Smooth muscle cell (in vitro differentiated cells): ENCODE results near the gene ASCL4. TPM values are rescaled to one million over a fixed set of nuclear protein-coding genes. Genes with fewer than 3 reads are reported as not detected.
A peak's percentile ranks its signal among the peaks of the same experiment; 100 is the strongest.

Experiments
- DNase-seq: peaks from one replicate; lab custom pipeline; 2025; ENCODE audit not compliant: unreplicated experiment; lab: John Stamatoyannopoulos, UW
- H2AFZ ChIP-seq: fragments of 200-600 bp; sonication (generic); 2 replicates; pipeline ENCODE4 v1.6.0; 2016; ENCODE audit warnings: antibody characterized with exemption, low read depth, mild to moderate bottlenecking
- H3F3A ChIP-seq: fragments of 200-600 bp; sonication (generic); 2 replicates; pipeline ENCODE4 v1.6.0; 2017; ENCODE audit warnings: antibody characterized with exemption, low read depth
- H3K27ac ChIP-seq: fragments of 200-600 bp; sonication (generic); 2 replicates; pipeline ENCODE4 v1.5.1; 2016; ENCODE audit warnings: low read depth, mild to moderate bottlenecking
- H3K27me3 ChIP-seq: fragments of 200-600 bp; sonication (generic); 2 replicates; pipeline ENCODE4 v1.6.1; 2016; ENCODE audit warnings: low read depth, mild to moderate bottlenecking
- H3K36me3 ChIP-seq: fragments of 200-600 bp; sonication (generic); 2 replicates; pipeline ENCODE4 v1.5.1; 2016; ENCODE audit warnings: low read depth
- H3K4me1 ChIP-seq: fragments of 200-600 bp; sonication (generic); 2 replicates; pipeline ENCODE4 v1.5.1; 2016; ENCODE audit warnings: low read depth
- H3K4me2 ChIP-seq: fragments of 200-600 bp; sonication (generic); 2 replicates; pipeline ENCODE4 v1.6.0; 2016; ENCODE audit warnings: mild to moderate bottlenecking
- H3K4me3 ChIP-seq: fragments of 200-600 bp; sonication (generic); 2 replicates; pipeline ENCODE4 v1.5.1; 2016; ENCODE audit warnings: mild to moderate bottlenecking
- H3K79me2 ChIP-seq: fragments of 200-600 bp; sonication (generic); 2 replicates; pipeline ENCODE4 v1.6.0; 2016; ENCODE audit warnings: low read depth, mild to moderate bottlenecking
- H3K9ac ChIP-seq: fragments of 200-600 bp; sonication (generic); 2 replicates; pipeline ENCODE4 v1.6.0; 2016; ENCODE audit warnings: low read depth
- H3K9me3 ChIP-seq: fragments of 200-600 bp; sonication (generic); replicated peaks from 2 replicates; pipeline ENCODE4 v1.5.1; 2016; ENCODE audit warnings: low read depth
- H4K20me1 ChIP-seq: fragments of 200-600 bp; sonication (generic); 2 replicates; pipeline ENCODE4 v1.6.0; 2016; ENCODE audit warnings: low read depth
- WGBS: methylation state at CpG from one replicate; pipeline ENCODE4 v1.1.7; 2016; ENCODE audit warnings: low lambda C conversion rate; 5-methylcytosine and 5-hydroxymethylcytosine counted together
- polyA plus RNA-seq: library from polyadenylated mRNA; unstranded; fragments of >200 nt; fragmentation: Nextera tagmentation; extraction: Ambion mirVana; gene quantifications from 2 replicates; pipeline ENCODE4 v1.2.1, GENCODE V29; 2016
- total RNA-seq: library from RNA; depleted of rRNA; stranded (reverse); fragments of >200 nt; gene quantifications from 2 replicates; pipeline ENCODE4 v1.2.3, GENCODE V29; 2014
- TF ChIP-seq, protein P1 (sequence below): fragments of 200-600 bp; sonication (generic); IDR thresholded peaks from 2 replicates; pipeline ENCODE4 v1.5.1; 2017; ENCODE audit warnings: borderline replicate concordance, mild to moderate bottlenecking, antibody characterized with exemption; ENCODE audit not compliant: insufficient read depth, poor library complexity, severe bottlenecking

ASCL4 gene
- total and polyA plus RNA-seq, 2 experiments from 2014 or later: not detected

DNA sequence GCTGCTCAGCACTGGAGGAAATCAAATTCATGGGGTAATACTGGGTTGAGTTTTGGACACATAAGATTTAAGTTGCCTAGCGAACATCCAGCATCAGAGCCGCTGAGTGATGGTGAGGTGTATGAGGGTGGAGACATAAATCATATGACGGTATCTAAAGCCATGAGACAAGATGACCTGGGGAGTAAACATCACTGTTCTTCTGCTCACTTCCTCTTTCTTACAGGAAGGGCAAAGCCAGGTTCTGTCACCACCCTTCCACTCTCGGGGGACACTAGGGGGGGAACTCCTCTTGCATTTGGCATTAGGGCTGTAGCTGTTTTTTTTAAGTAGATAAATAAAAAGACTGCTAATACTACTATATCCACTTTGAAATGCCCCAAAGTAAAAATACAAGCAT lies 37.6 kb upstream of the ASCL4 start:
- H3F3A ChIP-seq: peaks cover 6% of the 10 kb centered on the region
- TF ChIP-seq, protein P1, sequence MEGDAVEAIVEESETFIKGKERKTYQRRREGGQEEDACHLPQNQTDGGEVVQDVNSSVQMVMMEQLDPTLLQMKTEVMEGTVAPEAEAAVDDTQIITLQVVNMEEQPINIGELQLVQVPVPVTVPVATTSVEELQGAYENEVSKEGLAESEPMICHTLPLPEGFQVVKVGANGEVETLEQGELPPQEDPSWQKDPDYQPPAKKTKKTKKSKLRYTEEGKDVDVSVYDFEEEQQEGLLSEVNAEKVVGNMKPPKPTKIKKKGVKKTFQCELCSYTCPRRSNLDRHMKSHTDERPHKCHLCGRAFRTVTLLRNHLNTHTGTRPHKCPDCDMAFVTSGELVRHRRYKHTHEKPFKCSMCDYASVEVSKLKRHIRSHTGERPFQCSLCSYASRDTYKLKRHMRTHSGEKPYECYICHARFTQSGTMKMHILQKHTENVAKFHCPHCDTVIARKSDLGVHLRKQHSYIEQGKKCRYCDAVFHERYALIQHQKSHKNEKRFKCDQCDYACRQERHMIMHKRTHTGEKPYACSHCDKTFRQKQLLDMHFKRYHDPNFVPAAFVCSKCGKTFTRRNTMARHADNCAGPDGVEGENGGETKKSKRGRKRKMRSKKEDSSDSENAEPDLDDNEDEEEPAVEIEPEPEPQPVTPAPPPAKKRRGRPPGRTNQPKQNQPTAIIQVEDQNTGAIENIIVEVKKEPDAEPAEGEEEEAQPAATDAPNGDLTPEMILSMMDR: no peak

DNA sequence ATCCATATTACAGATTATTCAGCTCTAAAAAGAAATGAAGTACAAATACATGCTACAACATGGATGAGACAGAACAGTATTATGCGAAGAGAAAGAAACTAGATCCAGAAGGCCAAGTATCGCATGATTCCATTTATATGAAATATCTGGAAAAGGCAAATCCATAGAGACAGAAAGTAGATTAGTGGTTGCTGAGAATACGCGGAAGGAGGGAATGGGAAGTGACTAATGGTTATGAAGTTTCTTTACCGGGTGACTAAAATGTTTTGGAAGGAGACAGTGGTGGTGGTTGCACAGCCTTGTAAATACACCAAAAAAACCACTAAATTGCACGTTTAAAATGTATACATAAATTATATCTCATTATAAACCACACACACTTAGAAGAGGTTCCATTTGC lies 26.0 kb upstream of the ASCL4 start:
- TF ChIP-seq, protein P1: no peak
- no peaks in the 10 kb centered on the region for H3K4me1 ChIP-seq
- peak overlapping the region; percentile 51 for H3K9ac ChIP-seq
- no peak overlapping the region for H2AFZ ChIP-seq
- peaks cover 8% of the 10 kb centered on the region for H3F3A ChIP-seq
- peaks cover 18% of the 10 kb centered on the region for H3K79me2 ChIP-seq
- H4K20me1 ChIP-seq: peaks cover 44% of the 10 kb centered on the region
- peaks cover 40% of the 10 kb centered on the region for H3K36me3 ChIP-seq
- no peak overlapping the region for H3K4me3 ChIP-seq
- peak overlapping the region; percentile 57 for H3K4me2 ChIP-seq
- 39% methylated on average over 6 of the region's 6 CpGs for WGBS
- no peak for DNase-seq
- no peaks in the 10 kb centered on the region for H3K9me3 ChIP-seq
- H3K27ac ChIP-seq: peak overlapping the region; percentile 93
- H3K27me3 ChIP-seq: no peaks in the 10 kb centered on the region

More for the DNA sequence above, 37.6 kb upstream of the ASCL4 start:
- Histone ChIP-seq H3K4me2 (no peak overlapping the region), H4K20me1 (no peaks in the 10 kb centered on the region), H3K9ac (no peak overlapping the region), H3K4me3 (no peak overlapping the region), H3K27me3 (no peaks in the 10 kb centered on the region), H2AFZ (no peak overlapping the region), H3K27ac (no peak overlapping the region), H3K9me3 (no peaks in the 10 kb centered on the region), H3K4me1 (no peaks in the 10 kb centered on the region), H3K79me2 (no peaks in the 10 kb centered on the region), H3K36me3 (peaks cover 16% of the 10 kb centered on the region)
- 97% methylated on average over 4 of the region's 4 CpGs for WGBS
- DNase-seq: no peak

DNA sequence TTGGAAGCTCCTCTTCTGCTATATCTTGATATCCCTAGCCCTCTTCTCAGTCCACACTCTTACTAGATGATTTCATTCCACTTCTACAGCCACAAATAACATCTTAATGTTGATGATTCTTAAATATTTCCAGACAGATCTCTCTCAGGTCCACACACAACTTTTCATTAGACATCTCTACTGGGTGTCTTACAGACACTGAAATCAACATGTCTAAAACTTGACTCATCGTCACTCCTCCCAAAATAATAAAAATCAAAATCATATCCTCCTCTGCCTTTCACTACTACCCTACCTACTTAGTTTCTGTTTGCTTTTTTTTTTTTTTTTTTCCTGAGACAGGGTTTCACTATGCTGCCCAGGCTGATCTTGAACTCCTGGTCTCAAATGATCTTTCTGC lies 25.4 kb upstream of the ASCL4 start:
- no peaks in the 10 kb centered on the region for H3K27me3 ChIP-seq
- peak overlapping the region; percentile 51 for H3K9ac ChIP-seq
- peak overlapping the region; percentile 93 for H3K27ac ChIP-seq
- H3K4me3 ChIP-seq: no peak overlapping the region
- WGBS: 86% methylated on average over 1 of the region's 1 CpG
- peaks cover 8% of the 10 kb centered on the region for H3F3A ChIP-seq
- H3K36me3 ChIP-seq: peaks cover 41% of the 10 kb centered on the region
- peak overlapping the region; percentile 57 for H3K4me2 ChIP-seq
- no peaks in the 10 kb centered on the region for H3K9me3 ChIP-seq
- peaks cover 44% of the 10 kb centered on the region for H4K20me1 ChIP-seq
- no peaks in the 10 kb centered on the region for H3K4me1 ChIP-seq
- H3K79me2 ChIP-seq: peaks cover 18% of the 10 kb centered on the region
- H2AFZ ChIP-seq: no peak overlapping the region
- TF ChIP-seq, protein P1: no peak
- DNase-seq: no peak

DNA sequence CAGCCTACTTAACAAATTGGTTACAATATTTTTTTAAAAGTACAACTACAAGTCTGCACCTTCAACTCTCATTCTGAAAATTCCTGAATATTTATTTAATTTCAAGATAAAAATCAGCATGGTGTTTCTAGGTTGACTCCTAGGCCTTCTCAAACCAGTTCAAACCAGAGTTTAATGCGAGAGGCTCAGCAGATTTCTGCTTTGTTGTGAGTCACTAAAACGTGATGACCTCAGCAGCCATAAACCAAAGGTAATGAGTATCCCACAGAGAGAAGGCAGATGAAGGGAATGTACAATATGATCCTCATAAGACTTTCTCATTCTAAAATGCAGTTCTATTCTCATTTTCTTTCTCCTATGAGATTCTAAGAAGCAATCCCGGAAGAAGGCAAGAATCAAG lies 15.1 kb upstream of the ASCL4 start:
- Histone ChIP-seq H4K20me1 (peaks cover 35% of the 10 kb centered on the region), H3K36me3 (peaks cover 17% of the 10 kb centered on the region), H3K4me2 (peak overlapping the region; percentile 91), H3K9me3 (no peaks in the 10 kb centered on the region), H2AFZ (no peak overlapping the region), H3K4me1 (peaks cover 25% of the 10 kb centered on the region), H3K27ac (peak overlapping the region; percentile 95), H3K79me2 (peaks cover 35% of the 10 kb centered on the region), H3F3A (peaks cover 6% of the 10 kb centered on the region), H3K9ac (peak overlapping the region; percentile 86), H3K27me3 (no peaks in the 10 kb centered on the region), H3K4me3 (peak overlapping the region; percentile 86)
- WGBS: 27% methylated on average over 3 of the region's 3 CpGs
- DNase-seq: no peak
- TF ChIP-seq, protein P1: no peak
